GM21526 (cell line): ENCODE measurements around the gene PPP2R5B.

Source experiments
- ATAC-seq: cut with Tn5 transposase; IDR thresholded peaks from one replicate; pipeline ENCODE4 v1.9.1; 2021; ENCODE audit warnings: moderate library complexity; ENCODE audit not compliant: unreplicated experiment, low FRiP score

Gene PPP2R5B

GRCh38 chr11:64905516-64906313 lies 18.8 kb upstream of the PPP2R5B start:
- no peak for ATAC-seq

- no peak for ATAC-seq
These were observed 18.2 kb upstream of the PPP2R5B start for GRCh38 chr11:64906314-64906635.

- no peak for ATAC-seq
These were observed 15.7 kb upstream of the PPP2R5B start for GRCh38 chr11:64908766-64909165.

- no peak for ATAC-seq
These were observed 14.7 kb upstream of the PPP2R5B start for GRCh38 chr11:64909653-64910343.

- no peak for ATAC-seq
These were observed 13.9 kb upstream of the PPP2R5B start for GRCh38 chr11:64910451-64911093.

GRCh38 chr11:64911142-64911541 lies 13.3 kb upstream of the PPP2R5B start:
- no peak for ATAC-seq

- ATAC-seq = no peak
These were observed 12.8 kb upstream of the PPP2R5B start for GRCh38 chr11:64911689-64912088.

- no peak for ATAC-seq
These were observed 11.2 kb upstream of the PPP2R5B start for GRCh38 chr11:64913171-64913727.

GRCh38 chr11:64914123-64914522 lies 10.4 kb upstream of the PPP2R5B start:
- ATAC-seq = no peak

GRCh38 chr11:64915376-64915887 lies 9.1 kb upstream of the PPP2R5B start:
- no peak for ATAC-seq

GRCh38 chr11:64916040-64916774 lies 8.3 kb upstream of the PPP2R5B start:
- no peak for ATAC-seq

- ATAC-seq = peak; percentile 88
These were observed 7.5 kb upstream of the PPP2R5B start, which contains the start of gene ATG2A for GRCh38 chr11:64916775-64917662. TSS of gene ATG2A (minus strand) at chr11:64917209. CDS start at chr11:64917135, 74 bp downstream.

- no peak for ATAC-seq
These were observed 6.9 kb upstream of the PPP2R5B start for GRCh38 chr11:64917663-64917995.

GRCh38 chr11:64918017-64918416 lies 6.5 kb upstream of the PPP2R5B start:
- ATAC-seq = no peak

- ATAC-seq = no peak
These were observed 4.9 kb upstream of the PPP2R5B start for GRCh38 chr11:64919627-64920026.

- no peak for ATAC-seq
These were observed 4.4 kb upstream of the PPP2R5B start for GRCh38 chr11:64920124-64920523.

GRCh38 chr11:64921384-64921783 lies 3.1 kb upstream of the PPP2R5B start:
- ATAC-seq = no peak

- no peak for ATAC-seq
These were observed 1.3 kb upstream of the PPP2R5B start for GRCh38 chr11:64923151-64923661.

GRCh38 chr11:64924910-64925284 lies 408 bp downstream of the PPP2R5B start:
- ATAC-seq = no peak
